GM18867 (cell line): ENCODE measurements around the gene BTBD18.

ENCODE experiments used
- ATAC-seq: cut with Tn5 transposase; IDR thresholded peaks from one replicate; pipeline ENCODE4 v1.9.1; 2021; ENCODE audit warnings: mild to moderate bottlenecking, moderate library complexity; ENCODE audit not compliant: unreplicated experiment

Gene BTBD18

DNA sequence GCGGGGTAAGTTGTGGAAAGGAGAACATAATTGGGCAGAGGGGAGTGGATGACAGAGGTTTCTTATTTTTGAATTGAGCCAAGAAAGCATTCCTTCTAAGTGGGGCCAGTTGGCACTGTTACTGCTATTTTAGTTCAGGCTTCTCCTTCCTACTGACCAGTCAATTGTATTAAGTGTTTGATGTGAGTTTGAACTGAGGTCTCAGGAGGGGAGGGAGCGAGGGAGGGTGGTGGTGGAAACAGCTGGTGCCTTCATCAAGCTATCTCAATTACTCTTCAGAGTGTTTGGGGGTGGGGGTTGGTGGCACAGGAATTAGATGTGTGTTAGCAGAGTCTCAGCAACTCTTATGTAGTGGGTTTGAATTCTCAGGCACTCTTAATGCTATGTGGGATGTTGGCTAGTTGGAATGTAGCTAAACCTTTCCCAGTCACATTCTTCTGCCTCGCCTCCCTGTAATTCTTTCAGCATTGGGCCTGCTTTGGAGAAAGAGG, 24.5 kb upstream of the BTBD18 start:
- ATAC-seq, result no peak

DNA sequence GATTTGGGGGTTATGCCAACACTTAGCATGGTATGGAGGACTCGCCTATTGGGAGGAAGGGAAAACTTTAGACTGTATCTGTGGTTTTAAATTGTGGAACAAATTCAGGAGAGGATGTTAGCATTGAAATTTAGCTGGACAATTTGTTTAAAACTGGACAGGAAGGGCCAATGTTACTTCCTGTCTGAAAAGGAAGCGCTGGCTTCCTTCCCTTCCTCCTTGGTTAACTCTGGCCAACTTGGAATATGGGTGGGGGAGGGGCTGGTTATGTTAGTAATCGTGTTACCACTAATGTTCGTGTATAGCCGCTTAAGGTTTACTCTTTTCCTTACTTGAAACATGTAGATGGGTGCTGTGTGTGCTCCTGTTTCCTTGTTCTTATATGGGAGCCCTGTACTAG, 23.9 kb upstream of the BTBD18 start:
- ATAC-seq, result no peak

DNA sequence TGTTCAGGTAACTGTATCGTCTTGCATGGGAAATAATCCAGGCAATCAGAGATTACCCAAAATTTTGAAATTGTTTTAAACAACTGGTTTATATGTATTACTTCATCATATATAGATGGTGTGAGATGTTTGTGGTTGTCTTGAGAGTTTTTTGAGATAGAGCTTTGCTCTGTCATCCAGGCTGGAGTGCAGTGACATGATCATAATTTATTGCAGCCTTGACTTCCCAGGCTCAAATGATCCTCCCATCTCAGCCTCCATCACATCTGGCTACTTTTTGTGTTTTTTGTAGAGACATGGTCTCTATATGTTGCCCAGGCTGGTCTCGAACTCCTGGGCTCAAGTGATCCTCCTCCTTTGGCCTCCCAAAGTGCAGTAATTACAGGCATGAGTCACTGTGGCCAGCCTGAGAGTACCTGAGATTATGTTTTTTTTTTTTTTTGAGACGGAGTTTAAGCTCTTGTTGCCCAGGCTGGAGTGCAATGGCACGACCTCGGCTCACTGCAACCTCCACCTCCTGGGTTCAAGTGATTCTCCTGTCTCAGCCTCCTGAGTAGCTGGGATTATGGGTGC, 21.5 kb upstream of the BTBD18 start:
- ATAC-seq, result no peak

DNA sequence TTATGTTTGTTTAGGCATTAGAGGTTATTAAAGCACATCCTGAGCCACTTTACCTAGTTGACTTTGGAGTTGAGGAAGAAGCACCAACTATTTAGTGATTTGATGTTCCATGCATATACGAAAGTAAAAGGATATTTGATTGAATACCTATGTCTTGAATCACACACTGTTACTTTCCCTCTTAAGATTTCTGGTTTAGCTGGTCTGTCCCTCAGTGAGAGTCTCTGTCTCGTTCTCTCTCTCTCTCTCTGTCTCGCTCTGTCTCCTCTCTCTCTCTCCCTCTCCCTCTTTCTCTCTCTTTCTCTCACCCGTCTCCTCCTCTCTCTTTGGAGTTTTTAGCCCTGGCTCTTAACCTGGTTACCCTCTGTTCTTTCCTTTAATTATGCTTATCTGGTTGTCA, 20.9 kb upstream of the BTBD18 start:
- no peak for ATAC-seq

DNA sequence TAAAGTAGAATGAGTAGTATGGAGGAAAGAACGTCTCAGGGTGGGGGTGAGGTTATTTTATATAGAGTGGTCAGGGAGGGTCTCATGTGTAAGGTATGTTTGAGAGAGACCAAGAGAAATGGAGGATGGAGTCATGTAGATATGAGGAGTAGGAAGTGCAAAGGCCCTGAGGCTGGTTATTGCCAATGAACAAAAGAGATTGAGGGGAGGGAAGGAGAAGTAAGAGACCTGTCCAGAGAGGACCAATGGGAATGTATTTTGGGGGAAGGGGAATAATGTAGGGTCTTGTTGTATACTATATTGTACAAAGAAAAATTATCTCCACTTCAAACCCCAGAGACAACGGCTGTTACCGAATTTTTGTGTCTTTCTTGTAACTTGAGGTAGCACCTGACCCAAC, 19.7 kb upstream of the BTBD18 start:
- no peak for ATAC-seq

DNA sequence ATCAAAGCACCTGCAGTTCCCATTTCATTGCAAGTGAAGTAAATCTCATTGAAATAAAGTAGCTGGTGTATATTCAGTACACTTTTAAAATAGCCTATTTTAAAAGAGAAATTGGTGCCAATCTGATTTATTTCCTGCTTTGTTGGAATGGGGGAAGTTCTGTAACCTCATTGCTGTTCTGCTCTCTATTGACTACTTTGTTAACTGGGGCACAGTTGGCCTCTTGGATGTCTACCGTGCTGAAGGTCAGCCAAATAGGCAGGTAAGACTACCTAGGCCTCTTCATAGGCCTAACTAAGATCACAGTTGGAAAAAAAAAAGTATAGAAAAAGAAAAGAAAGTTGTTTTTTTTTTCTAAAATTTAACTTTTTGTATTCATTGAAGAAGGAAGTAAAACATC, 19.2 kb upstream of the BTBD18 start:
- no peak for ATAC-seq

DNA sequence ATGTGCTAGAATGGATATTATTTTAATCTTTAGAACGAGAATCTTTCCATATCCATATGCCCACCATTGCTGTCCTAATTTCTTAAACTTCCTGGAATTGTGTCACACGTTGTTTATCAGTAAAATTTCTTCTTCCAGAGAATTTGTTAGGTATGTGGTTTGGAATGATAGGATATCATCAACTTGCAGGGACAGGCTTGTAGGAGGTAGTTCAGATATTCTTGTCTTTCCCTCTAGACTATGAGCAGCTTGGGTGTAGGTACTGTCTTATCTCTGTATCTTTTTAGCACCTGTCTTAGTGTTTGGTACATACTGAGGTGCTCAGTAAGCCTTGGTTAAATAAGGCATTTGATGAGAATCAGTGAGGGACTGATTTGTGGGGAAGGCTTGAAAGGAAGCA, 13.4 kb upstream of the BTBD18 start:
- ATAC-seq, result no peak

DNA sequence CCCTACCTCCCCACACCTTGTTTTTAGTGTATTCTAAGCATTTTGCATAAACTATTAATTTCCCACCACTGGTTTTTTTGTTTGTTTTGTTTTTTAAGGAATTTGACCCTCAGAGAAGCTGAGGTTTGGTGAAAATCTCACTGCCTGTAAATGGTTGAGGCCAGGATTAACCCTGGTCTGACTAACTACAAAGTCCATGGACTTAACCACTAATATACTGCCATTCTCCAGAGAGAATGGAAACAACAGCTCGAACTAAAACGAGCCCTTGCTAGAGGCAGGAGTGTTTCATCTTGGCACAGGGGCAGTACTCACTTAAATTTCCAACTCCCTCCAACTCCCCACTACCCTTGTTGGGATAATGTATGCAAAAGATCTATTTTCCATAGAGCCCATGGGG, 12.9 kb upstream of the BTBD18 start:
- ATAC-seq, result no peak

- ATAC-seq, result no peak
Measured at GRCh38 chr11:57764021-57764420, 12.4 kb upstream of the BTBD18 start.

GRCh38 chr11:57763568-57763967, 11.9 kb upstream of the BTBD18 start:
- no peak for ATAC-seq

GRCh38 chr11:57762235-57762861, 10.7 kb upstream of the BTBD18 start:
- no peak for ATAC-seq

DNA sequence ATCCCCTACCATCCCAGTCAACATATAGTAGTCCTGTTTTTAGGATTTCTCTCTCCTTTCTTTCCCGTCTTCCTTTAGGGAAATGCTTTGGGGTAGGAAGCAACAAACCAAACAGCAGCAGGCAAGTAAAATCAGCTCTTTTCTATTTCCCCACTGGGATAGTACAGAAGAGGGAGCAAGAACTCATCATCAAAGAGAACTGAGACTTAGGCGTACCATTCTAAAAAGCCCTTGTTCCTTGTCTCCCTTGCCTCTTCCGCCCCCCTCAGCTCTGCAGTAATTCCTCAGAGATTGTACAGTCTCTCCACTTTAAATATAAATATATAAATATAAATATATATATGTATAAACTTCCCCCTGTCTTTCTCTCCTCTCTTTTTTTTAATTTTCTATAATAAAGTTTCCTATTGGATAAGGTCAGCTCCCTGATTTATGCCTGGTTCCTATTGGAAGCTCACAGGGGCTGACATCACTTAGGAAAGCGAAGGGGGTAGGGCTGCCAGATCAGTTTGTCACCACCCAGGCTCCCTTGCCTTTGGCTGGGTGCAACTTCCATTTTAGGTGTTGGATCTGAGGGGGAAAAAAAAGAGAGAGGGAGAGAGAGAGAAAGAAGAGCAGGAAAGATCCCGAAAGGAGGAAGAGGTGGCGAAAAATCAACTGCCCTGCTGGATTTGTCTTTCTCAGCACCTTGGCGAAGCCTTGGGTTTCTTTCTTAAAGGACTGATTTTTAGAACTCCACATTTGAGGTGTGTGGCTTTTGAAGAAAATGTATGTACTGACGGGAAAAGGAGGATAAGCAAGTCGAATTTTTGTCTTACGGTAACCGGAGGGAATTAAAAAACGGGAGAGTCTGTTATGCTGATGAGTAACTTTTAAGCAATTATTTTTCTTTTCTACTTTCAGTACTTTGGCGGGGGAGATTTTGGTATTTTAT, 9.9 kb upstream of the BTBD18 start, which contains the start of gene CTNND1:
CTNND1 (plus strand) TSS at position 502 of the 934 bp plus-strand sequence. CDS start 29,677 bp downstream, outside the sequence.
- peak; percentile 51 for ATAC-seq

GRCh38 chr11:57758174-57758573, 6.6 kb upstream of the BTBD18 start:
- no peak for ATAC-seq

DNA sequence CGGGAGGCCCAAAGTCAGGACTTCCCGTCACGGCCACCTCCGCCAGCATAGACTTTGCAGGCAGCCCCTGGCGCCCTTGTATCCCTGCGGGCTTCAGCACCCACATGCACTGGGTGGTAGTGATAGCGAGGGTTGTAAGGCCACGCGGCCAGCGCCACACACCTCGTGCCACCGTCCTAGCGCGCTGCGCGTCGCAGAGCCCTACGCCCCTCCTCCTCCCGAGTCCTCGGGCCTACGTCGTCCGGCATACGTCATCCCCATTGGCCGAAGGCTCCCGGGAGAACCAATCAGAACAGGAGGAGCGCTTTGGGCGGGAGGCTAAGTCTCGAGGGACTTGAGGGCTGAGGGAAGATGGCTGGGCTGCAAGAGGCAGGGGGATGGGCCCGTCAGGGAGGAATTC, 1.3 kb upstream of the BTBD18 start:
- ATAC-seq, result no peak

DNA sequence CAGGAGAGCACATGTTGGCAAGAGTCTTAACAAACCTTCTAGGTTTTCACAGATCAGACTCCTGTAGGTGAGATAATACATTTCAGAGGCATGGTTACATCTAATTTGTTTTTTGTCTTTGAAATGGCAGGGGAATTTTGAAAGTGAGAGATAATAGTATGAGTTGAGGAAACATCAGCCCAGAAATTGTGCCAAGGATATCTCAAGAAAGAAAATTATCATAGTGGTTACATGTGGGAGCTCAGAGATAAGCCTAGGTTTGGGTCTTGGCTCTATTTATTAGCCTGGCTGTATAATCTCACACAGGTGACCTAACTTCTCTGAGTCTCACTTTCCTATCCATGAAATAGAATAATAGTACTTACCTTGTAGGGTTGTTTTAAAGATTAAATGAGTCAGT, 443 bp downstream of the BTBD18 start:
- ATAC-seq, result no peak

- no peak for ATAC-seq
Measured at GRCh38 chr11:57746920-57747319, 4.7 kb downstream of the BTBD18 start.

DNA sequence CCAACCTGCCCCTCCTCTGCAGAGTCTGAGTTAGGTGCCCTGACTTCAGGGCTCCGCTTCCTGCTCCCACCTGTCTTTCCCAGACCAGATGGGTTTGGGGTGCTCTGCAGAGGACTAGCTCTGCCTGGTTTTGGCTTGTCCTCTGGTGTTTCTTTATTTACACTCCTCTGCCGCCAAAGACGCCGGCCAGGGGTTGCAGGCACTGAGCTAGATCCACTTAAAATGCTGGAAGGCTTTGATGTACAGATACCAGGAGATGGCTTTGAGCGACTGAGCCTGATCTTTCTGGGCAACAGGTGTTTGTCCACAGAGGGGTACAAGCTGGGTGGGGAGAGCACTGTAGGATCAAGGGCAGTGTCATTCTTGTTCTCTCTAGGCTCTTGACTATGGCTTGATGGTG, 6.4 kb downstream of the BTBD18 start:
- ATAC-seq, result no peak

DNA sequence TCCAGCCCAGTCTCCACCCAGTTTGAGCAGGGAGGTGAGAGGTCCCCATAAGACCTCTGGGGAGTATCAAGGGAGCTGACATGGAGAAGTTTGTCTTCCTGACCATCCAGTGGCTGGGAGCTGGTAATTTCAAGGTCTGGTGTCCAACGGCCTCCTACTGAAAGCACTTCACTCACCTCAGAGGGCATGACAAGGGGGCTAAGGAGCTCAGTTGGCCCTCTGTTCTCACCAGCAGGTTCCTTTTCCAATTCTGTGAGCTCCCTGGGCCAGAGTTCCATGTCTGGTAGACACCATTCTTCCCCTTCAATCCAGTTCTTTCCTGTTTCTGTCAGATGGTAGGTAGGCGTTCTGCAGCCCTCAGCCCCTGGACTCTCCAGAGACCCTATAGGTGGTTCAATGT, 7.3 kb downstream of the BTBD18 start:
- no peak for ATAC-seq

GRCh38 chr11:57742087-57742452, 9.5 kb downstream of the BTBD18 start:
- no peak for ATAC-seq

- peak; percentile 89 for ATAC-seq
Measured at GRCh38 chr11:57741132-57742086, 10.2 kb downstream of the BTBD18 start, which contains the start of gene SELENOH. Gene SELENOH, plus strand, starts transcription at chr11:57741491. Its CDS starts 105 bp downstream, at chr11:57741596.
